VCaP (cell line): Measurements from ENCODE around the gene PLEKHG5.

ENCODE experiments used
- H3K27ac ChIP-seq: fragments of 450-650 bp; 2 replicates; pipeline ENCODE4 v1.5.1; 2017
- CTCF ChIP-seq: fragments of 450-650 bp; conservative IDR thresholded peaks from 2 replicates; pipeline ENCODE4 v1.5.1; 2017; ENCODE audit warnings: mild to moderate bottlenecking, moderate library complexity

The PLEKHG5 gene

DNA sequence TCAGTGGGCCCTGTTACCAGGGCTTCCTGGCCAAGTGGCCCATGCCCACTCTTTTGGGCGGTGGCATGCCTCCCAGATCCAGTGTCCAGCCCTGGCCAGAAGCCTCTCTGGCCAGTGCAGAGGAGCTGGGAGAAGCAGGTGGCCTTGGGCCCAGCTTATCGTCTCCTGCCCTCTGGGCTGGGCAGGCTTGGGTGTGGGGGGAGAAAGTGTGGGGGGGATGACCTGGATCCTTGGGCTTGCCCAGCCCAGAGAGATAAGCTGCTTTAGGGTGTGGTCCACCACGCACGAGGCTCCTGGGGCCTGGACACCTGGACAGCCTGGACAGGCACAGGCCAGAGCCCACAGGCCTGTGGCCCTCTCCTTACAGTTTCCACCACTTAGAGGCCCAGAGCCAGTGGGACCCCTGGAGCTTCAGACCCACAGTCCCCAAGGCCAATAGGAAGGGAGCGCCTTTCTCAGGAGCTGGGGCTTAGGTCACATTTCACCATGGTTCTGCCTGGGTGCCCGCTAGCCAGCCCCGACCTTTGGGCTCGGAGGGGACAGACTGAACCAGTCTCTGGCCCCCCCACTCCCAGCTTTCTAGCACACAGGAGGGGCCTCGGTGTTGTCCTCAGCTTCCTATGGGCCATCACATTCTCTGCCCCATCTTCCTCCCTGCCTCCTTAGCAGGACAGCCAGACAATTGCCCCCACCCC, 65.0 kb downstream of the PLEKHG5 start:
- peak overlapping the region; percentile 56; the same call in 1 of the 2 replicates for H3K27ac ChIP-seq
- no peak for TF ChIP-seq CTCF

DNA sequence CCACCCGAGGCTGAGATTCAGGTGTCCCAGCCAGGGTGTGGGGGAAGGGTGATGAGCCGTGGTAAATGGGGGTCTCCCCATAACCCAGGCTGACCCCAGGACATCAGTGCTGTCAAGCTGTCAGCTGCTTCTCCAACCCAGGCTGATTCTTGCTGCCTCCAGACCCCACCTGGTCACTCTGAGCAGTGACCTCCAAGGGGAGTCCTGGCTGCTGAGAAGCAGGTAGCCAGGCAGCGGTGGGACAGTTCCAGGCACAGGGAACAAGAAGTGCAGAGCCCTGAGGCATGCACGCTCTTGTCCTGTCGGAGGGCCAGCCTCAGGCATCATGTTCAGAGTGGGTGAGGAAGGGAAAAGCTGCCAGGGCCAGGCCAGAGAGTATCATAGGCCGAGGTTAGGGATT, 65.8 kb downstream of the PLEKHG5 start:
- TF ChIP-seq CTCF, result no peak
- H3K27ac ChIP-seq, result no peak overlapping the region

DNA sequence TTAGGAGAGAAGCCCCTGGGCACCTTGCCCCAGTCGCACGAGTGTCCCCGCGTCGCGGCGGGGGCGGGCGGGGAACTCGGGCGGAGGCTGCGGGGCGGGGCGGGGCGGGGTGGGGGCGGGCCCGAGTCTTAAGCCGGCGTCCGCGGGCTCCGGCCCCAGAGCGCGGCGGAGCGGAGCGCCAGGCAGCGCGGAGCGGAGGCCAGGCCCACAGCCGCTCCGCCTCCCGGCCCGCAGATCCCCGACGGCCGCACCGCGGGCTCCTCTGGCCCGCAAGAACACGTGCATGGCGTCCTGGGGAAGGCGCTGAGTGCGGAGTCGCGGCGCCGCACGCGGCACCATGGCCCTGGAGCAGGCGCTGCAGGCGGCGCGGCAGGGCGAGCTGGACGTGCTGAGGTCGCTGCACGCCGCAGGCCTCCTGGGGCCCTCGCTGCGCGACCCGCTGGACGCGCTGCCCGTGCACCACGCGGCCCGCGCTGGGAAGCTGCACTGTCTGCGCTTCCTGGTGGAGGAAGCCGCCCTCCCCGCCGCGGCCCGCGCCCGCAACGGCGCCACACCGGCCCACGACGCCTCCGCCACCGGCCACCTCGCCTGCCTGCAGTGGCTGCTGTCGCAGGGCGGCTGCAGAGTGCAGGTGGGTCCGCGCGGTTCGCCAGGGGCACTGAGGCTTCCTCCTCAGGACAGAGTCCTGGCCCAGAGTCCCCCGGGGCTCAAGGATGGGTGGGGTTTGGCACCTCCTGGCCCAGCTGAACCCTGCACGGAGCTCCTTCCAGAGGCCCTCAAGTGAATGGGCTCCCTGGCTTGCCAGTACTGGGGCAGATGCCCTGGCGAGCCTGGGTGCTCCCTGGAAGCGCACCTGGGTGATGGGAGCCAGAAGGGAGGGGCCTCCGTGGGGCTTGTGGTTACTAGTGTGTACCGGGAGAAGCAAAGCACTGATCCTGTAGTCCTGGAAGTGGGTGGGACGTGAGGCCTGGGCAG, 66.6 kb downstream of the PLEKHG5 start, which contains the start of gene ESPN:
Gene ESPN (plus strand): TSS at position 158 of the 975 bp plus-strand sequence. CDS start 180 bp downstream, at position 338.
- no peak for TF ChIP-seq CTCF
- peak within 1 kb of the TSS; percentile 24; the same call in 1 of the 2 replicates for H3K27ac ChIP-seq

DNA sequence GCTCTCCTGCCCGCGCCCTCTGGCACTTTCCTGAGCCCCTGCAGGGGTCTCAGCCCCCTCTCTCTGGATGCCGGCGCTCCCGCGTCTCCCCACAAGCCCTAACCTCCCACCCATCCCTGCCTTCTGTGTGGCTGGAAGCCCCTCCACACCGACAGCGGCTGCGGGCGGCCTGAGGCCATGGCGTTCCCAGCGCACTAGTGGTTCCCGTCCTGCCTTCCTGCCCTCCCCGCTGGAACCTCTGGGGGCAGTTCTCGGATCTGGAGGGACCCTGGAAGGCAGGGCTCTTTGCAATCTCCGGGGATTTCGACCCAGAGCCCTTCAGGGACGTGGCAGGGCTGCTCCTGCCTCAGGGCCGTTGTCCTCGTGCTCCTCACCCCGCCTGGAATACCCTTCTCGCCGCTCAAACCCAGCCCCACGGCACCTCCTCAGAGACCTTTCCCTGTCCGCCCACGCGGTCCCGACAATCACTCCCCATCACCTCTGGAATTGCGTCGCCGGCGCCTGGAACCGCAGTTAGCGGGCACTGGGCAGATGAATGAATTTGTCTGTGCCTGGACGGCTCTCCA, 67.4 kb downstream of the PLEKHG5 start:
- no peak for TF ChIP-seq CTCF
- peak overlapping the region; percentile 24; the same call in 1 of the 2 replicates for H3K27ac ChIP-seq

GRCh38 chr1:6423321-6423999, 68.0 kb downstream of the PLEKHG5 start:
- peak; percentile 95 for TF ChIP-seq CTCF
- peak overlapping the region; percentile 24 for H3K27ac ChIP-seq

DNA sequence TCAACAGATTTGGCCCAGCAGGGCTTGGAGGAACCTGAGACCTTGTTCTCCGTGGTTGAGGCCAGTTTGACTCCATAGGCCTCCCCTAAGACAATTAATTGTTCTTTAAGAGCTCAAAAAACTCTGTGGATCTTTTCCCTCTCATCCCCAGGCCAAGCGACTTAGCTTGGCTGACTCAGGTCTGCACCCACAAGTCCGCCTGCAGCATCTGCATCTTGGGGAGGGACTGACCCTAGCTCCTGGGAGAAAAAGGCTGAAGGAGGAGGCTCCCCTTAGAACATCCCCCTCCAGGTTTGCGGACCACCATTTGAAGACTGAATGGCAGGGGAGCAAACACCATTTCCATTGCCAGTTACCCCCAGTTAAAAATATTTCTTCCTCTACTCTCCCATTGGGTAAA, 70.2 kb downstream of the PLEKHG5 start:
- no peak overlapping the region for H3K27ac ChIP-seq
- TF ChIP-seq CTCF, result no peak
